SU-DHL-6 (cell line): ENCODE data around the gene NTRK2.

Experiments used
- EZH2phosphoT487 ChIP-seq: fragments of 200-600 bp; sonication (generic), shearing (Covaris generic); conservative IDR thresholded peaks from 2 replicates; pipeline ENCODE4 v1.6.1; 2018; ENCODE audit warnings: mild to moderate bottlenecking, antibody characterized with exemption, low read length, moderate library complexity, mixed read lengths
- TF ChIP-seq, protein P1 (sequence below): fragments of 200-600 bp; sonication (generic); IDR thresholded peaks from one replicate; pipeline ENCODE4 v1.5.1; 2017; ENCODE audit warnings: antibody characterized with exemption, mild to moderate bottlenecking, low read length, moderate library complexity; ENCODE audit not compliant: insufficient read depth, poor library complexity, severe bottlenecking

DNA sequence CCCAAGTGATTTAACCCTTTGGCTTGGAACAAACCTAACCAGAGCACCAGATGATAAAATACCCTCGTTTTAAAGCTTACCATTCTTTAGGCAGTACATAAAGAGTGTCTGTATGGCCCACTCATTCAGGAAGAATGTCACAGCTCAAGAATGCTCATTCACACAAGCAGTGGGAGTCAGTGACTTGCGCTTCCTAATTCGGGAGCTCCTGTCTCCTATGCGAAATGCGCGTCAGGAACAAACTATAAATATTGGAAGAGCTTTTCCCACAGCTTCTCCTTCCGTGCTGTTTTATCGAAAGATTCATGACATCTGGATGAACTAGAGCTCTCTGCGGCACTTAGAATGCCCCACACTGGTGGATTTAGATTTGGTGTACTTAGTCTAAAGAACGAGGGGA lies 66.6 kb downstream of the NTRK2 start:
- TF ChIP-seq, protein P1, sequence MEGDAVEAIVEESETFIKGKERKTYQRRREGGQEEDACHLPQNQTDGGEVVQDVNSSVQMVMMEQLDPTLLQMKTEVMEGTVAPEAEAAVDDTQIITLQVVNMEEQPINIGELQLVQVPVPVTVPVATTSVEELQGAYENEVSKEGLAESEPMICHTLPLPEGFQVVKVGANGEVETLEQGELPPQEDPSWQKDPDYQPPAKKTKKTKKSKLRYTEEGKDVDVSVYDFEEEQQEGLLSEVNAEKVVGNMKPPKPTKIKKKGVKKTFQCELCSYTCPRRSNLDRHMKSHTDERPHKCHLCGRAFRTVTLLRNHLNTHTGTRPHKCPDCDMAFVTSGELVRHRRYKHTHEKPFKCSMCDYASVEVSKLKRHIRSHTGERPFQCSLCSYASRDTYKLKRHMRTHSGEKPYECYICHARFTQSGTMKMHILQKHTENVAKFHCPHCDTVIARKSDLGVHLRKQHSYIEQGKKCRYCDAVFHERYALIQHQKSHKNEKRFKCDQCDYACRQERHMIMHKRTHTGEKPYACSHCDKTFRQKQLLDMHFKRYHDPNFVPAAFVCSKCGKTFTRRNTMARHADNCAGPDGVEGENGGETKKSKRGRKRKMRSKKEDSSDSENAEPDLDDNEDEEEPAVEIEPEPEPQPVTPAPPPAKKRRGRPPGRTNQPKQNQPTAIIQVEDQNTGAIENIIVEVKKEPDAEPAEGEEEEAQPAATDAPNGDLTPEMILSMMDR: no peak
- TF ChIP-seq EZH2phosphoT487: no peak
